Breast epithelium (tissue), 3 donors: ENCODE measurements around the gene FAAH2.

Experiments used
- POLR2A ChIP-seq: fragments of 450-650 bp; IDR thresholded peaks from one replicate; pipeline ENCODE4 v1.6.1; 2016; ENCODE audit warnings: antibody characterized with exemption, mild to moderate bottlenecking, moderate library complexity
- POLR2AphosphoS5 ChIP-seq, 3 donors: sonication (generic); formaldehyde crosslinking; IDR thresholded peaks; one replicate each; pipeline ENCODE4 v1.6.1; 2017; ENCODE audit warnings: antibody characterized with exemption in 3 of 3
- TF ChIP-seq, protein P1 (sequence below), 3 donors: fragments of 450-650 bp; IDR thresholded peaks; one replicate each; pipeline ENCODE4 v1.5.1; 2016 to 2017; ENCODE audit warnings: antibody characterized with exemption in 3 of 3, mild to moderate bottlenecking in 3 of 3, moderate library complexity in 3 of 3

DNA sequence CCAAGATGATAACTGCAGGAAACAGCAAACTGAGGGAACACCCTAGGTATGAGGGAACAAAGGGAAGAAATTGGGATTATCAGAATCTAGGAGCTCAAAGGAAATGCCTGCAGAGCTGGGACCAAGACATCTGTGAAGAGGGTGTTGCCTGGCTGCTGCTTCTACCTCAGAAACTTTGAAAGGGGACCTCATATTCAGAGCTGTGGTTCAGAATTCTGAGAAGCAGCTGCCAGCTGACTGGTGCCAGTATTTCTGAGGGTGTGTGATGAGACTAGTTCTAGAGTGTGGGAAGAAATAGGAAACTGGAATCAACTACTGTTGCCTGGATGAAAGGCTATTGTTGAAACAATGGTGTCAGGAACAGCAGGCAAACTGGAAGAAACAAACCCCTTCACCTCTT is 8.5 kb downstream of the FAAH2 start:
- TF ChIP-seq, protein P1, sequence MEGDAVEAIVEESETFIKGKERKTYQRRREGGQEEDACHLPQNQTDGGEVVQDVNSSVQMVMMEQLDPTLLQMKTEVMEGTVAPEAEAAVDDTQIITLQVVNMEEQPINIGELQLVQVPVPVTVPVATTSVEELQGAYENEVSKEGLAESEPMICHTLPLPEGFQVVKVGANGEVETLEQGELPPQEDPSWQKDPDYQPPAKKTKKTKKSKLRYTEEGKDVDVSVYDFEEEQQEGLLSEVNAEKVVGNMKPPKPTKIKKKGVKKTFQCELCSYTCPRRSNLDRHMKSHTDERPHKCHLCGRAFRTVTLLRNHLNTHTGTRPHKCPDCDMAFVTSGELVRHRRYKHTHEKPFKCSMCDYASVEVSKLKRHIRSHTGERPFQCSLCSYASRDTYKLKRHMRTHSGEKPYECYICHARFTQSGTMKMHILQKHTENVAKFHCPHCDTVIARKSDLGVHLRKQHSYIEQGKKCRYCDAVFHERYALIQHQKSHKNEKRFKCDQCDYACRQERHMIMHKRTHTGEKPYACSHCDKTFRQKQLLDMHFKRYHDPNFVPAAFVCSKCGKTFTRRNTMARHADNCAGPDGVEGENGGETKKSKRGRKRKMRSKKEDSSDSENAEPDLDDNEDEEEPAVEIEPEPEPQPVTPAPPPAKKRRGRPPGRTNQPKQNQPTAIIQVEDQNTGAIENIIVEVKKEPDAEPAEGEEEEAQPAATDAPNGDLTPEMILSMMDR (IDR thresholded peaks at IDR 0.05), result no peak
- TF ChIP-seq POLR2A (no peak), POLR2AphosphoS5 (IDR thresholded peaks at IDR 0.05) (no peak)
